ENCODE data around the gene VAV2.

DNA sequence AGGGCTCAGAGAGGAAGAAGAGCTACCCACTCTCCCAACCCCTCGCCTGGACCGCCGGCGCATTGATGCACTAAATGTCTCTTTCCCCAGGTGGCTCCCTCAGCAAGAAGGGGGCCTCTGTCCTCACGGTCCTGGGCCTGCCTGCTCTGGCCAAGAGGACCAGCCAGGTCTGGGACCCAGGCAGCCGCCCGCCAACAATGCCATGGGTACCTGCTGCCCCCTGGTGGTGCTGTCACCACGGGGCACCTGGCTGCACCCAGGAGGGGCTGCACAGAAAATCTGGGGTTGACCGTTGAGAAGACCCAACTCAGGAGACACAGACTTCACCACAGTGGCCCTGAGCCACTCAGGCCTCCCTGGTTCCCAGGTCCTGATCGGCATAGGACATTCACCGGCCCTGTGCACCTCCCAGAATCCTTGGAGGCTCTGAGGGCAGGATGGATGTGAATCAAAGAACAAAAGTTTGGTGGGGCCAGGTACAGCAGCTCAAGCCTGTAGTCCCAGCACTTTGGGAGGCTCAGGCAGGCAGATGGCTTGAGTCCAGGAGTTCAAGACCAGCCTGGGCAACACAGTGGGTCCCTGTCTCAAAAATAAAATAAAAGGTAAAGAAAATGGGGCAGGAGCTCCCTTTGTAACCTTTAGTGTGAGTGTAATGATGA lies 2.4 kb upstream of the VAV2 start:
- TF ChIP-seq, protein P1, sequence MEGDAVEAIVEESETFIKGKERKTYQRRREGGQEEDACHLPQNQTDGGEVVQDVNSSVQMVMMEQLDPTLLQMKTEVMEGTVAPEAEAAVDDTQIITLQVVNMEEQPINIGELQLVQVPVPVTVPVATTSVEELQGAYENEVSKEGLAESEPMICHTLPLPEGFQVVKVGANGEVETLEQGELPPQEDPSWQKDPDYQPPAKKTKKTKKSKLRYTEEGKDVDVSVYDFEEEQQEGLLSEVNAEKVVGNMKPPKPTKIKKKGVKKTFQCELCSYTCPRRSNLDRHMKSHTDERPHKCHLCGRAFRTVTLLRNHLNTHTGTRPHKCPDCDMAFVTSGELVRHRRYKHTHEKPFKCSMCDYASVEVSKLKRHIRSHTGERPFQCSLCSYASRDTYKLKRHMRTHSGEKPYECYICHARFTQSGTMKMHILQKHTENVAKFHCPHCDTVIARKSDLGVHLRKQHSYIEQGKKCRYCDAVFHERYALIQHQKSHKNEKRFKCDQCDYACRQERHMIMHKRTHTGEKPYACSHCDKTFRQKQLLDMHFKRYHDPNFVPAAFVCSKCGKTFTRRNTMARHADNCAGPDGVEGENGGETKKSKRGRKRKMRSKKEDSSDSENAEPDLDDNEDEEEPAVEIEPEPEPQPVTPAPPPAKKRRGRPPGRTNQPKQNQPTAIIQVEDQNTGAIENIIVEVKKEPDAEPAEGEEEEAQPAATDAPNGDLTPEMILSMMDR (IDR thresholded peaks at IDR 0.05; ENCODE audit: low read depth, low read length, missing input control), result peak; percentile 98
- TF ChIP-seq, protein P2, sequence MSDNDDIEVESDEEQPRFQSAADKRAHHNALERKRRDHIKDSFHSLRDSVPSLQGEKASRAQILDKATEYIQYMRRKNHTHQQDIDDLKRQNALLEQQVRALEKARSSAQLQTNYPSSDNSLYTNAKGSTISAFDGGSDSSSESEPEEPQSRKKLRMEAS (IDR thresholded peaks at IDR 0.05), result no peak
- TF ChIP-seq TAF1 (conservative IDR thresholded peaks at IDR 0.05), result no peak
- TF ChIP-seq, protein P3, sequence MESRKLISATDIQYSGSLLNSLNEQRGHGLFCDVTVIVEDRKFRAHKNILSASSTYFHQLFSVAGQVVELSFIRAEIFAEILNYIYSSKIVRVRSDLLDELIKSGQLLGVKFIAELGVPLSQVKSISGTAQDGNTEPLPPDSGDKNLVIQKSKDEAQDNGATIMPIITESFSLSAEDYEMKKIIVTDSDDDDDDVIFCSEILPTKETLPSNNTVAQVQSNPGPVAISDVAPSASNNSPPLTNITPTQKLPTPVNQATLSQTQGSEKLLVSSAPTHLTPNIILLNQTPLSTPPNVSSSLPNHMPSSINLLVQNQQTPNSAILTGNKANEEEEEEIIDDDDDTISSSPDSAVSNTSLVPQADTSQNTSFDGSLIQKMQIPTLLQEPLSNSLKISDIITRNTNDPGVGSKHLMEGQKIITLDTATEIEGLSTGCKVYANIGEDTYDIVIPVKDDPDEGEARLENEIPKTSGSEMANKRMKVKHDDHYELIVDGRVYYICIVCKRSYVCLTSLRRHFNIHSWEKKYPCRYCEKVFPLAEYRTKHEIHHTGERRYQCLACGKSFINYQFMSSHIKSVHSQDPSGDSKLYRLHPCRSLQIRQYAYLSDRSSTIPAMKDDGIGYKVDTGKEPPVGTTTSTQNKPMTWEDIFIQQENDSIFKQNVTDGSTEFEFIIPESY (IDR thresholded peaks at IDR 0.05), result no peak
- TF ChIP-seq, protein P4, sequence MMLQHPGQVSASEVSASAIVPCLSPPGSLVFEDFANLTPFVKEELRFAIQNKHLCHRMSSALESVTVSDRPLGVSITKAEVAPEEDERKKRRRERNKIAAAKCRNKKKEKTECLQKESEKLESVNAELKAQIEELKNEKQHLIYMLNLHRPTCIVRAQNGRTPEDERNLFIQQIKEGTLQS (IDR thresholded peaks at IDR 0.05), result no peak
- TF ChIP-seq RXRA (IDR thresholded peaks at IDR 0.05), result no peak
